B cell (primary cell): Measurements from ENCODE around the gene CYP27A1. TPM values are rescaled to one million over a fixed set of nuclear protein-coding genes. Genes with fewer than 3 reads are reported as not detected.
"Not testable (repeated sequence)": the region's sequence is repeated elsewhere in the genome, so short reads cannot be mapped to it uniquely, and the experiment has no call there.

Source experiments
- ATAC-seq: fragments of 200-7000 bp; cut with Tn5 transposase; one replicate; pipeline ENCODE4 v1.10.0; 2021; ENCODE audit warnings: low read depth, mild to moderate bottlenecking, moderate number of reproducible peaks, moderate library complexity
- CTCF ChIA-PET: fragments of 350-600 bp; sonication (Branson Sonifier 250); formaldehyde crosslinking; loops from one replicate; lab custom pipeline; 2021; ENCODE audit warnings: antibody characterized with exemption, inconsistent platforms; lab: Charles Lee
- POLR2A ChIA-PET: fragments of 350-600 bp; sonication (Branson Sonifier 250); formaldehyde crosslinking; loops from one replicate; lab custom pipeline; 2021; ENCODE audit warnings: antibody characterized with exemption; lab: Charles Lee
- DNase-seq: peaks from one replicate; pipeline ENCODE4 v3.0.0; 2013
- H2AFZ ChIP-seq: 2 replicates; pipeline ENCODE4 v1.6.1; 2012; ENCODE audit warnings: mild to moderate bottlenecking, low read depth, low read length; ENCODE audit not compliant: insufficient read depth, poor library complexity, severe bottlenecking
- H3K27ac ChIP-seq, 2 donors: 1 replicate in 1 of 2; 2 replicates in 1 of 2; pipeline ENCODE4 v1.5.1; 2012 to 2013; ENCODE audit warnings: low read length in 2 of 2, mild to moderate bottlenecking in 2 of 2, moderate library complexity in 1 of 2
- H3K27me3 ChIP-seq, 4 experiments: fragments of 200-600 bp in 1 of 4; sonication (generic) in 1 of 4; replicated peaks in 1 of 4; 1 replicate in 2 of 4; 2 replicates in 2 of 4; pipeline versions ENCODE4 v1.6.1 to v1.7.0; 2013 to 2016; ENCODE audit warnings: low read length in 3 of 4, mild to moderate bottlenecking in 2 of 4, mixed read lengths in 1 of 4, moderate library complexity in 1 of 4; ENCODE audit not compliant: insufficient read depth in 4 of 4, control insufficient read depth in 3 of 4; ENCODE audit errors: control extremely low read depth in 1 of 4
- H3K36me3 ChIP-seq, 2 experiments: replicated peaks in 1 of 2; 1 replicate in 1 of 2; 2 replicates in 1 of 2; pipeline versions ENCODE4 v1.6.1 to v1.7.1; 2013; ENCODE audit warnings: low read length in 1 of 2; ENCODE audit not compliant: insufficient read depth in 2 of 2, control insufficient read depth in 1 of 2; ENCODE audit errors: control extremely low read depth in 1 of 2, extremely low read depth in 1 of 2
- H3K4me1 ChIP-seq, 2 donors: fragments of 200-600 bp in 1 of 2; sonication (generic) in 1 of 2; 1 replicate in 1 of 2; 2 replicates in 1 of 2; pipeline versions ENCODE4 v1.5.1 to v1.6.1; 2013 to 2017; ENCODE audit warnings: low read length in 2 of 2; ENCODE audit not compliant: control insufficient read depth in 2 of 2, insufficient read depth in 2 of 2
- H3K4me2 ChIP-seq: replicated peaks from 2 replicates; pipeline ENCODE3; 2012; ENCODE audit warnings: mild to moderate bottlenecking, low read depth, low read length; ENCODE audit not compliant: poor library complexity, severe bottlenecking
- H3K4me3 ChIP-seq, 5 experiments: fragments of 200-600 bp in 1 of 5; sonication (generic) in 1 of 5; 1 replicate in 3 of 5; 2 replicates in 2 of 5; pipeline versions ENCODE4 v1.5.1 to v1.7.0; 2011 to 2016; ENCODE audit warnings: low read length in 4 of 5, mild to moderate bottlenecking in 4 of 5, low read depth in 2 of 5, control low read depth in 1 of 5, moderate library complexity in 1 of 5; ENCODE audit not compliant: insufficient read depth in 1 of 5; ENCODE audit errors: control extremely low read depth in 1 of 5, extremely low read depth in 1 of 5
- H3K79me2 ChIP-seq: fragments of 200-600 bp; sonication (generic); one replicate; pipeline ENCODE4 v1.6.0; 2016; ENCODE audit warnings: low read length; ENCODE audit not compliant: control insufficient read depth, insufficient read depth
- H3K9ac ChIP-seq: fragments of 200-600 bp; sonication (generic); 2 replicates; pipeline ENCODE4 v1.6.1; 2017; ENCODE audit warnings: mild to moderate bottlenecking, low read length, moderate library complexity
- H3K9me3 ChIP-seq, 3 donors: one replicate each; pipeline versions ENCODE4 v1.6.1 to v1.7.1; 2013; ENCODE audit warnings: low read length in 2 of 3; ENCODE audit not compliant: control insufficient read depth in 2 of 3, insufficient read depth in 1 of 3; ENCODE audit errors: control extremely low read depth in 1 of 3
- H4K20me1 ChIP-seq: 2 replicates; pipeline ENCODE4 v1.6.0; 2012; ENCODE audit warnings: mild to moderate bottlenecking, low read length; ENCODE audit not compliant: insufficient read depth, control insufficient read depth, poor library complexity, severe bottlenecking
- H3K27ac Mint-ChIP-seq: one replicate; pipeline ENCODE4 v1.8.0; 2021; ENCODE audit warnings: mixed read lengths
- H3K27me3 Mint-ChIP-seq: one replicate; pipeline ENCODE4 v1.8.0; 2021; ENCODE audit warnings: mixed read lengths
- H3K4me1 Mint-ChIP-seq: one replicate; pipeline ENCODE4 v1.8.0; 2021; ENCODE audit warnings: mixed read lengths
- H3K4me3 Mint-ChIP-seq: one replicate; pipeline ENCODE4 v1.8.0; 2021; ENCODE audit warnings: mixed read lengths
- H3K9me3 Mint-ChIP-seq: one replicate; pipeline ENCODE4 v1.8.0; 2022; ENCODE audit warnings: mixed read lengths; ENCODE audit not compliant: insufficient read depth
- CTCF ChIP-seq: fragments of 200-600 bp; IDR thresholded peaks from one replicate; pipeline ENCODE4 v1.8.0; 2022; ENCODE audit warnings: antibody characterized with exemption, mild to moderate bottlenecking
- EZH2 ChIP-seq: IDR thresholded peaks from 2 replicates; pipeline ENCODE4 v1.6.1; 2012; ENCODE audit warnings: borderline replicate concordance, low read depth, mild to moderate bottlenecking, moderate library complexity, low read length; ENCODE audit not compliant: insufficient read depth, poor library complexity, severe bottlenecking
- WGBS: methylation state at CpG from one replicate; pipeline ENCODE4 v1.1.5; 2013; ENCODE audit warnings: missing lambda C conversion rate; ENCODE audit not compliant: insufficient coverage; 5-methylcytosine and 5-hydroxymethylcytosine counted together
- intact Hi-C: fragments of 100-400 bp; cut with micrococcal nuclease; formaldehyde crosslinking; loops from one replicate; pipeline ENCODE4 v1.10.0; 2022
- polyA plus RNA-seq: library from polyadenylated mRNA; depleted of rRNA; stranded (reverse); fragments of >200 nt; gene quantifications from 2 replicates; pipeline ENCODE4 v1.2.3, GENCODE V29; 2012
- total RNA-seq, 2 donors: library from RNA; stranded (reverse); fragments of 120-200 nt in 1 of 2; gene quantifications; 1 replicate in 1 of 2; 2 replicates in 1 of 2; pipeline versions ENCODE4 v1.2.3 to v1.2.4, GENCODE V29; 2013 to 2022

Gene CYP27A1
- total and polyA plus RNA-seq, 2 donors (not counting 1 experiment from before 2014, with no cell fraction given), result 0.39 to 1.1 TPM

GRCh38 chr2:218756599-218757377 is 25.2 kb upstream of the CYP27A1 start:
- Mint-ChIP-seq H3K4me1 (no peaks in the 10 kb centered on the region), H3K4me3 (no peak overlapping the region), H3K27me3 (no peaks in the 10 kb centered on the region), H3K9me3 (no peaks in the 10 kb centered on the region), H3K27ac (no peak overlapping the region)
- no peak overlapping the region for H3K4me2 ChIP-seq
- no peak overlapping the region for H3K27ac ChIP-seq
- ATAC-seq (no peak), DNase-seq (no peak)
- no peaks in the 10 kb centered on the region for H3K4me1 ChIP-seq
- H2AFZ ChIP-seq, result no peak overlapping the region
- H3K9me3 ChIP-seq, result no peaks in the 10 kb centered on the region
- ChIA-PET CTCF (no interaction called here), POLR2A (no interaction called here)
- no peaks in the 10 kb centered on the region for H3K79me2 ChIP-seq
- H3K27me3 ChIP-seq, result no peaks in the 10 kb centered on the region
- no peak overlapping the region for H3K4me3 ChIP-seq
- H3K36me3 ChIP-seq, result peaks cover 0 to 41% of the 10 kb centered on the region in 2 experiments
- intact Hi-C loops, result no loop called here
- 91% methylated on average over 4 of the region's 6 CpGs for WGBS
- no peak overlapping the region for H3K9ac ChIP-seq
- no peak for TF ChIP-seq CTCF
- no peak for TF ChIP-seq EZH2
- H4K20me1 ChIP-seq, result no peaks in the 10 kb centered on the region

DNA sequence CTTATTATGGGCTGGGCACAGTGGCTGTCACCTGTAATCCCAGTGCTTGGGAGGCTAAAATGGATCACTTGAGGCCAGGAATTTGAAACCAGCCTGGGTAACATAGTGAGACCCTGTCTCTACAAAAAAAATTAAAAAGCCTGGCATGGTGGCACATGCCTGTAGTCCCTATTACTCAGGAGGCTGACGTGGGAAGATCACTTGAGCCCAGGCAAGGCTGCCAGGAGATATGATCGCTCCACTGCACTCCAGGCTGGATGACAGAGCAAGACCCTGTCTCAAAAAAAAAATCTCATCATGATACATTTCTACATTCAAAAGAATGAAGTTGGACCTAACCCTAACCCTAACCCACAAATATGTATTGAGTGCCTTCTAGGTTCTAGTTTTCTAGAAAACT is 20.2 kb upstream of the CYP27A1 start:
- Histone ChIP-seq H3K9me3 (no peaks in the 10 kb centered on the region), H3K9ac (no peak overlapping the region), H3K27me3 (no peaks in the 10 kb centered on the region), H2AFZ (no peak overlapping the region), H3K4me1 (no peaks in the 10 kb centered on the region), H4K20me1 (no peaks in the 10 kb centered on the region), H3K27ac (no peak overlapping the region), H3K4me2 (no peak overlapping the region), H3K79me2 (no peaks in the 10 kb centered on the region), H3K36me3 (peaks cover 0 to 2% of the 10 kb centered on the region in 2 experiments), H3K4me3 (no peak overlapping the region)
- Mint-ChIP-seq H3K27me3 (no peaks in the 10 kb centered on the region), H3K4me3 (no peak overlapping the region), H3K27ac (no peak overlapping the region), H3K9me3 (no peaks in the 10 kb centered on the region), H3K4me1 (no peaks in the 10 kb centered on the region)
- intact Hi-C loops, result no loop called here
- ChIA-PET POLR2A (no interaction called here), CTCF (no interaction called here)
- WGBS, result 88% methylated on average over 2 of the region's 2 CpGs
- TF ChIP-seq EZH2 (no peak), CTCF (no peak)
- ATAC-seq, result no peak
- DNase-seq, result no peak

DNA sequence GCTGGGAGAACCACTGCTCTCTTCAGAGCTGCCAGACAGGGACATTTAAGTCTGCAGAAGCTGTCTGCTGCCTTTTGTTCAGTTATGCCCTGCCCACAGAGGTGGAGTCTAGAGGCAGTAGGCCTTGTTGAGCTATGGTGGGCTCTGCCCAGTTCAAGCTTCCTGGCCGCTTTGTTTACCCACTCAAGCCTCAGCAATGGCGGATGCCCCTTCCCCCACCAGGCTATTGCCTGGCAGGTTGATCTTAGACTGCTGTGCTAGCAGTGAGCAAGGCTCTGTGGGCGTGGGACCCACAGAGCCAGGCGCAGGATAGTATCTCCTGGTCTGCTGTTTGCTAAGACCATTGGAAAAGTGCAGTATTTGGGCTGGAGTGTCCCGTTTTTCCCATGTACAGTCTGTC is 9.2 kb upstream of the CYP27A1 start:
- H3K4me3 ChIP-seq, intact Hi-C loops, H3K36me3 ChIP-seq, H4K20me1 ChIP-seq, H3K4me2 ChIP-seq, DNase-seq, ATAC-seq, H3K4me1 ChIP-seq, H3K4me1 Mint-ChIP-seq, H3K9ac ChIP-seq, H3K27ac Mint-ChIP-seq, H2AFZ ChIP-seq, H3K27me3 ChIP-seq, POLR2A ChIA-PET, H3K27ac ChIP-seq, H3K4me3 Mint-ChIP-seq, H3K79me2 ChIP-seq, CTCF ChIA-PET, H3K27me3 Mint-ChIP-seq: not testable (repeated sequence)
- 88% methylated on average over 5 of the region's 5 CpGs for WGBS
- peaks cover 0 to 19% (median 9%) of the 10 kb centered on the region in 3 donors for H3K9me3 ChIP-seq
- peaks cover 14% of the 10 kb centered on the region for H3K9me3 Mint-ChIP-seq
